Measurements from ENCODE around the gene KDM4B. TPM values are rescaled to one million over a fixed set of nuclear protein-coding genes. Genes with fewer than 3 reads are reported as not detected.

The KDM4B gene
- total RNA-seq, 2 experiments from 2014 or later, result 55.9 to 60.8 TPM

DNA sequence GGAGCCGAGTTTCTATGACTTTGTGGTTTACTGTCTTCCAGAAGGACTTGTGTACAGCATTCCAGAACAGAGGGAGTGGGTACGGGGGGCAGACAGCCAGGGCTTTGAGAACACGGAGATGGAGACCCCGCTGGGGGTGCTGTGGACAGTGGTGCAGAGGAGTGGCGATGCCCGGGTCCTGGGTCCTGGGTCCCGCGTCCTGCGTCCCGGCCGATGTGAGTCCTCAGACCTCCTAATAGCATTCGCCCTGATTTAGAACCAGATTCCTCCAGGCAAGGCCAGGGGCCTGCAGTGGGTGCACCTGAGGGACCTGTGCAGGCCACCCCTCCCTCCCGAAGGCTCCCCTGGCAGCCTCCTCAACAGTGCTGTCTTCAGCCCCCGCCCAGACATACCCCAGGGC, 97.9 kb downstream of the KDM4B start:
- POLR2A ChIA-PET, result no interaction called here
- Mint-ChIP-seq H3K9me3 (peaks cover 7% of the 10 kb centered on the region), H3K36me3 (peaks cover 21% of the 10 kb centered on the region), H3K27ac (no peak overlapping the region), H3K4me1 (peaks cover 2% of the 10 kb centered on the region), H3K4me3 (no peak overlapping the region), H3K27me3 (no peaks in the 10 kb centered on the region)
- ATAC-seq (ENCODE audit: low read depth), result no peak
- no peak for DNase-seq

DNA sequence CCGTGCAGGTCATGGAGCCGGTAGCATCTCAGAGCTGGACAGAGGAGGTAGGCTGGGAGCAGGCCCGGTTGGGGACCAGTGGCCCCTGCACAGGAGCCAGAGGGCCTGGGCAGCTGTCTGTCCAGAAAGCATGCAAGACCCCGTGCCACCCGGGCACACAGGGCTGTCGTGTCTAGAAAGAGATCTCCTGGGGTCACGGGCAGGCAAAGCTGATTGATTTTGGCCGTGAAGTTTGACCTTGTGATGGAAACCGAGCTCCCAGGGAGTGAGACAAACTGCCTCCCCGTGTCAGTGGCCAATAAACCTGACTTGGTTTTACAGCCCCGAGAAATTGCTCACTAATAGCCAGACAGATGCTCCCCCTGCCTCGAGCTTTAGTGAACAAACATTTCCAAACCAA, 98.8 kb downstream of the KDM4B start:
- DNase-seq (no peak), ATAC-seq (ENCODE audit: low read depth) (no peak)
- Mint-ChIP-seq H3K27ac (no peak overlapping the region), H3K36me3 (peaks cover 14% of the 10 kb centered on the region), H3K27me3 (no peaks in the 10 kb centered on the region), H3K9me3 (peaks cover 3% of the 10 kb centered on the region), H3K4me1 (peaks cover 2% of the 10 kb centered on the region), H3K4me3 (no peak overlapping the region)
- POLR2A ChIA-PET, result no interaction called here

DNA sequence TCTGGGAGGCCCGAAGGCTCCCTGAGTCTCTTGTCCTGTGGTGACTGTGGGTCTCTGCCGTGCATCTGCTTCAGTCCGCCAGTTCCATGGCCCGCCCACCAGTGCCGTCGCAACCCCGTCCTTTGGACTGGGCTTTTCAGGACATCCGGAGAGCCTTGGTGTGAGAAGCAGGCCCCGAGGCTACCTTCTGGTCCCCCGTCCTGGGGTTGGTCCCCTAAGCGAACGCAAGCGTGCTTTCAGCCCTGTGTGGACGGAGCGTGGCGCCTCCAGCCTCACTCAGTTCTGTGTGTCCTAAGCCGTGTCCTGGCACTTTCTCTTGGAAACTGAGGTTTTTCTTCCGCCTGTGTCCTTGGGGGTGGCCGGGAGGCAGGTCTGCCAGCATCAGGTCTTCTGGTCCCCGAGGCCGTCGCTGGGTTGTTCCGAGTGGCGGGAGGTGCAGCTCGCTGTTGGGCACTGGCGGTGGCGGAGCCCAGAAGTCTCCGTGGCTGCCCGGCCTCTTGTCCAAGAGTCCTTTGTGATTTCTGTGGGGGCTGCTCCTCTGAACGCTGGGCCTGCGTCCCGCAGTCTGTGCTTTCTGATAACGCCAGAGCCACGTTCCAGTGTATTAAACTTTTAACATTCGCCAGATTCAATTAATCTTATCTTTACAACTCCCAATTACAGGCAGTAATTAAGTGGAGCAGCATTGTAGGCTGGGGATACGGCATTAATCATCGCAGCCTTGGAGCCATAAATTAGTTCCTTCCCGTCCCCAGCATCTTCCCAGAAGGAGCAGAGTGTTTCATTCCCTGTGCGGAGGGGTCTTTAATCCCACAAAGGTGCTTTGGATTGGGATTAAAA, 99.5 kb downstream of the KDM4B start:
- no peak overlapping the region for H3K4me3 Mint-ChIP-seq
- ATAC-seq (ENCODE audit: low read depth), result no peak
- DNase-seq, result no peak
- H3K36me3 Mint-ChIP-seq, result peaks cover 9% of the 10 kb centered on the region
- no peaks in the 10 kb centered on the region for H3K9me3 Mint-ChIP-seq
- no peaks in the 10 kb centered on the region for H3K27me3 Mint-ChIP-seq
- POLR2A ChIA-PET, result no interaction called here
- no peak overlapping the region for H3K27ac Mint-ChIP-seq
- H3K4me1 Mint-ChIP-seq, result peaks cover 7% of the 10 kb centered on the region

DNA sequence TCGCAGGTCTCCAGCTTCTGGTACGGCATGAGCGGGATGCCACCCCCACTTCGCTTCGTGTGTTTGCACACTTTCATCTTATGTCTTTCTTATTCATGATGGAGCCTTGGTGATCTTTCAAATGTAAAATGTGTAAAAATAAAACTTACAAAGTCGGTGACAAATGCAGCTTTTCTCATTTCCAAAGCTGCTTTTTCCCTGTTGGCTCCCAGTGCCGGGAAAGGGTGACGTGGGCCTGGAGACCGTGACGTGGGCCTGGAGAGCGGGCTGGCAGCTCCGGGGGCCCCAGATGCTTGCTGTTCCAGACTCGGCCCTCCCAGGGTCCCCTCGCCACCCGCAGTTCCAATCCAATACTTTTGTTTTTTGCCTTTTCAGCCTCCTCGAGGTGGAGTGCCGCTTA, 101.4 kb downstream of the KDM4B start:
- no peaks in the 10 kb centered on the region for H3K9me3 Mint-ChIP-seq

DNA sequence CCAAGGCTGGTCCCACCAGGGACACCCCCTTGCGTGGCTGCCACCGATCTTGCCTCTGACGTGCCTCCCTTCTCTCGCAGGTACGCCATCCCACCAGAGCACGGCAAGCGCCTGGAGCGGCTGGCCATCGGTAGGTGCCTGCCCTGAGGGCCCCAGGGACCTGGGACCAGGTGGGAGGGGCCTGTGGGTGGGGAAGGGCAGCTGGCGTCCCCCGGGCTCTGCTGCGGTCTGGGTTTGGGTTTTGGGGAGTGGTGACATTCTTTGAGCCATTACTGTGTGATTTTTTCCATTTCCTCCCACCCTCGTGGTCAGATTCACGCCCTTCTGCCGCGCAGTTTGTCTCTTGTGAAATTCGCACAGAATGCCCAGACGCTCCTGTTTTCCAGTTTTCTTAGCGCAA, 102.0 kb downstream of the KDM4B start:
- ATAC-seq (ENCODE audit: low read depth), result no peak
- POLR2A ChIA-PET, result no interaction called here
- H3K4me3 Mint-ChIP-seq, result no peak overlapping the region

More for the DNA sequence above, 101.4 kb downstream of the KDM4B start:
- peaks cover 20% of the 10 kb centered on the region for H3K4me1 Mint-ChIP-seq
- DNase-seq (no peak), ATAC-seq (ENCODE audit: low read depth) (no peak)
- POLR2A ChIA-PET, result no interaction called here
- H3K36me3 Mint-ChIP-seq, result peaks cover 4% of the 10 kb centered on the region
- H3K27me3 Mint-ChIP-seq, result no peaks in the 10 kb centered on the region
- no peak overlapping the region for H3K4me3 Mint-ChIP-seq
- H3K27ac Mint-ChIP-seq, result no peak overlapping the region

DNA sequence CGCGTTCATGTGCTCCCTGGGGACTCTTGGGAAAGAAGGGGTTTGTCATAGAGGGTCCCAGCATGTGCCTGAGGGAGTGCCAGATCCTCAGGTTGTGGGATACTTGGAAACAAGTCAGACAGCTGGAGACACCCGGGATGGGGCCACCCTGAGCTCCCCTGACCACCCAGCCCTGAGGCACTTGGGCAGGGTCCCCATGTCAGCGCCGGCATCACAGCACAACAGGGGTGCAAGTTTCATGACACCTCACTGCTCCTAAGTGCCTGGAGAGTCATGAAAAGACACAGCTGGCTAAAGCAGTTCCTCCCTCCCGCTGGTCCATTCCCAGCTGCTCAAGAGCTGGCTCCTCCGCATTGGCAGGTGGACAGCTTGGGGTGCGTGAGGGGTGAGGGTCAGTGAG, 102.7 kb downstream of the KDM4B start:
- Mint-ChIP-seq H3K4me3 (no peak overlapping the region), H3K27ac (no peak overlapping the region), H3K9me3 (no peaks in the 10 kb centered on the region), H3K27me3 (no peaks in the 10 kb centered on the region), H3K4me1 (peaks cover 26% of the 10 kb centered on the region), H3K36me3 (peaks cover 5% of the 10 kb centered on the region)
- DNase-seq (no peak), ATAC-seq (ENCODE audit: low read depth) (no peak)
- POLR2A ChIA-PET, result no interaction called here

More for the DNA sequence above, 102.0 kb downstream of the KDM4B start:
- no peak for DNase-seq
- peaks cover 24% of the 10 kb centered on the region for H3K4me1 Mint-ChIP-seq
- H3K36me3 Mint-ChIP-seq, result peaks cover 5% of the 10 kb centered on the region
- H3K27me3 Mint-ChIP-seq, result no peaks in the 10 kb centered on the region
- H3K9me3 Mint-ChIP-seq, result no peaks in the 10 kb centered on the region
- H3K27ac Mint-ChIP-seq, result no peak overlapping the region

DNA sequence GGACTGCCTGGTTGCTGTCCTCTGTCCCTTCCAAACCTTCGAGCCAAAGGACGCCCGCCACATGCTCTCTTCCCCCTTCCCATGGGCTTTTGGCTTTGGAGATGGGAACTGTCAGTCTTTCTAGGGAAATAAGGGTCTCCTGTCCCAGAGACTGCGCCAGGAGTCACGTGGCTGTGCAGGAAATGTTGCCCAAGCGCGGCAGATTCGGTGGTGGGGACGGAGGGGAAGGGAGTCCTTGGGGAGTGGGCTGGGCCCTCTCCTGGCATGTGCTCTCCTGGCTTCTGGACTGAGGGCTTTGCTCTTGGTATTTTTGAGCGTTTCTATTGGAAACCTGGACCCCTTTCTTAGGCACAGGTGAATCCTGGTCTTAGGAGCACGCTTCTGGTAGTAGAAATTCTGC, 103.2 kb downstream of the KDM4B start:
- Mint-ChIP-seq H3K4me1 (peaks cover 26% of the 10 kb centered on the region), H3K27me3 (no peaks in the 10 kb centered on the region), H3K36me3 (peaks cover 5% of the 10 kb centered on the region), H3K4me3 (no peak overlapping the region), H3K9me3 (no peaks in the 10 kb centered on the region), H3K27ac (no peak overlapping the region)
- POLR2A ChIA-PET, result no interaction called here
- no peak for DNase-seq
- no peak for ATAC-seq (ENCODE audit: low read depth)

DNA sequence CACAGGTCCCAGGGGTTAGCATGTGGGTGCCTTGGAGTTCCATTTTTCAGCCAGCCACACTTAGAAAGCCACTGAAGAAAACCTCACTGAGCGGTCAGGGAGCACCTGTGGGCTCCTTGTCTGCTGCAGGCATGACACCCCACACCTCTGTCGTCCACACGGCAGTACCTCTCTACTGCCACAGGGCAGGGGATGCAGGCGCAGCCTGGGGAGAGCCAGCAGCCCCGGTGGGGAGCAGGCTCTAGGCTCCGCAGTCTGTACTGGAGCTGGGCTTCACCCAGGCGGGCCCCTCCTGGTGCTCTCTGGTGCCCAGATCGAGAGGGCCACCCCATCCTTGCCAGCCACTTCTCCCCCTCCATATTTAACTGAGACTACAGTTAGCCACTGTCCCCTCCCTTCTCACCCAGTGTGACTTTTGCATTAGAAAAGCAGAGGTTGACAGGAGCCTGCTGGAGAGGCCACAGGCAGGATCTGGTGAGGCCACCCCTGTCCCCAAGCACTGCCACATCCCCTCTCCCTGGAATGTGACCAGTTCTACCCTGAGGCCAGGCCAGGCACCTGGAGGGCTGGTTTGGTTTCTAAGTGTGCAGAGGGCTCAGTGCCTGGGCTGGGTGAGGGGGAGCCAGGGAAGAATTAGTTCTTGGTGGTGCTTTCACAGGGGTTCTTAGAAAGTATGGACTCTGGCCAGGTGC, 104.4 kb downstream of the KDM4B start:
- H3K27me3 Mint-ChIP-seq, result no peaks in the 10 kb centered on the region
- H3K4me1 Mint-ChIP-seq, result peaks cover 26% of the 10 kb centered on the region
- POLR2A ChIA-PET, result interaction anchor here (0.6 kb wide), 1 partner anchor 324 kb away, joined by 3 read pairs; no protein-coding TSS in a partner anchor
- H3K9me3 Mint-ChIP-seq, result no peaks in the 10 kb centered on the region
- ATAC-seq (ENCODE audit: low read depth) (no peak), DNase-seq (no peak)
- no peak overlapping the region for H3K27ac Mint-ChIP-seq
- peaks cover 5% of the 10 kb centered on the region for H3K36me3 Mint-ChIP-seq
- H3K4me3 Mint-ChIP-seq, result no peak overlapping the region

DNA sequence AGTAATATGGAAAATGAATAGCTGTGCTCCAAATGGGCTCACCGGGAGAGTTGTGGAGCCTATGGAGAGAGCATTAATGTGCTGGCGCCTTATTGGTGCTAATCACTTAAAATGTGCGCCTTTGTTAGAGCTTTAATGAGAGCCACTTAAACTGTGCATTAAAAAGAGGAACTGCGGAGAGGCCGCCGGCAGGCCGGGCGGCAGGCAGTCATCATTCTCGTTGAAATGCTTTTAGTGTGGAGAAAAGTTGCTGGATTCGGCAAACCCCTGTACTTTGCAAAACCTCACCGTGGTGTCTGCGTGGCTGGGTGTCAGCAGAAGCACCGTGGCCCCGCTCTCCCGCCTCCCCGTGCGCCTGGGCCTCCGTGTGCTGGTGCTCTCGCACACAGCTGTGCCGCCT, 105.5 kb downstream of the KDM4B start:
- DNase-seq (no peak), ATAC-seq (ENCODE audit: low read depth) (no peak)
- peaks cover 26% of the 10 kb centered on the region for H3K4me1 Mint-ChIP-seq
- H3K4me3 Mint-ChIP-seq, result peak overlapping the region; percentile 28
- H3K9me3 Mint-ChIP-seq, result no peaks in the 10 kb centered on the region
- H3K36me3 Mint-ChIP-seq, result peaks cover 7% of the 10 kb centered on the region
- H3K27ac Mint-ChIP-seq, result no peak overlapping the region
- no peaks in the 10 kb centered on the region for H3K27me3 Mint-ChIP-seq
- POLR2A ChIA-PET, result no interaction called here

DNA sequence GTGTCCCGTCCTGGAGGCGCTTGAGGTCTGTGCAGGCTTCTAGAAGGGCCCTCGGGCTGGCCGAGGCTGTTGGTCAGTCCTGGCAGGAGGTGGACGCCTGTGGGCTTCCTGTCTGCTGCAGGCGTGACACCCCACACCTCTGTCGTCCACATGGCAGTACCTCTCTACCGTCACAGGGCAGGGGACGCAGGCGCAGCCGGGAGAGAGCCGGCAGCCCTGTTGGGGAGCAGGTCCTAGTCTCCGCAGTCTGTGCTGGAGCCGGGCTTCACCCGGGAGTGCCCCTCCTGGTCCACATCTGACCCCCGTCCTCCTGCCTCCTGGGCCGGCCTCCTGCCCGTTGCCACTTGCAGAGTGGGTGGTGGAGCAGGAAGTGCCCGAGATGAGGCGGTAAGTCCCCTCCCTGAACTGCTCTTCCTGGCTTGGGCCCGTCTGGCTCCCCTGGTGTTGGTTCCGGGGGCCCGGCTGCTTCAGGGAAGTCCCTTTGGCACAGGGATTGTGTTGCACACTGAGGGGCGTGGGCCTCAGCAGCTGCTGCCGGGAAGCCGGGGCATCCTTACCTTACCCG, 106.0 kb downstream of the KDM4B start:
- no peak for ATAC-seq (ENCODE audit: low read depth)
- peak; percentile 38 for DNase-seq
- no peaks in the 10 kb centered on the region for H3K9me3 Mint-ChIP-seq
- no peaks in the 10 kb centered on the region for H3K27me3 Mint-ChIP-seq
- H3K36me3 Mint-ChIP-seq, result peaks cover 7% of the 10 kb centered on the region
- H3K4me1 Mint-ChIP-seq, result peaks cover 26% of the 10 kb centered on the region
- POLR2A ChIA-PET, result interaction anchor here (1.0 kb wide), 1 partner anchor 65 kb away, joined by 3 read pairs; no protein-coding TSS in a partner anchor
- H3K27ac Mint-ChIP-seq, result peak overlapping the region; percentile 70
- H3K4me3 Mint-ChIP-seq, result peak overlapping the region; percentile 32

DNA sequence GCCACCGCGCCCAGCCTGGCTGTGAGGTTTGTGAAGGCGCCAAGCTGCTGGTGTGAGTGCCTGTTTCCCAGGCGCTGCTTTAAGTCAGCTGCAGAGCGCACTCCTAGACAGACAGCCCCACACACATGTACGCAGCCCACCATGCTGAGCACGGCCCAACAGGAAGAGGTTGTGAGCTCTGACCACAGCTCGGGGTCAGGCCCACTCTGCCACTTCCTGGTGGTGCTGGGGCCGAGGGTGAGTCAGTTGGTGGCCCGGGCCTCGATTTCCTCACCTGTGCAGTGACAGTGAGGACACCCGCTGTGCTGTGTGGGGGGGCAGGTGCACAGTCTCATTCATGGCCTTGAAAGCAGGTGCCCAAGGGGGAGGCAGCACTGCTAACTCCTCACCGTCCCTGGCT, 106.7 kb downstream of the KDM4B start:
- Mint-ChIP-seq H3K4me3 (peak overlapping the region; percentile 64), H3K9me3 (no peaks in the 10 kb centered on the region), H3K27ac (peak overlapping the region; percentile 70), H3K36me3 (peaks cover 8% of the 10 kb centered on the region), H3K4me1 (peaks cover 26% of the 10 kb centered on the region), H3K27me3 (no peaks in the 10 kb centered on the region)
- DNase-seq, result peak; percentile 59
- peak; percentile 87 for ATAC-seq (ENCODE audit: low read depth)
- POLR2A ChIA-PET, result interaction anchor here (1.0 kb wide), 1 partner anchor 64 kb away, joined by 3 read pairs; no protein-coding TSS in a partner anchor

DNA sequence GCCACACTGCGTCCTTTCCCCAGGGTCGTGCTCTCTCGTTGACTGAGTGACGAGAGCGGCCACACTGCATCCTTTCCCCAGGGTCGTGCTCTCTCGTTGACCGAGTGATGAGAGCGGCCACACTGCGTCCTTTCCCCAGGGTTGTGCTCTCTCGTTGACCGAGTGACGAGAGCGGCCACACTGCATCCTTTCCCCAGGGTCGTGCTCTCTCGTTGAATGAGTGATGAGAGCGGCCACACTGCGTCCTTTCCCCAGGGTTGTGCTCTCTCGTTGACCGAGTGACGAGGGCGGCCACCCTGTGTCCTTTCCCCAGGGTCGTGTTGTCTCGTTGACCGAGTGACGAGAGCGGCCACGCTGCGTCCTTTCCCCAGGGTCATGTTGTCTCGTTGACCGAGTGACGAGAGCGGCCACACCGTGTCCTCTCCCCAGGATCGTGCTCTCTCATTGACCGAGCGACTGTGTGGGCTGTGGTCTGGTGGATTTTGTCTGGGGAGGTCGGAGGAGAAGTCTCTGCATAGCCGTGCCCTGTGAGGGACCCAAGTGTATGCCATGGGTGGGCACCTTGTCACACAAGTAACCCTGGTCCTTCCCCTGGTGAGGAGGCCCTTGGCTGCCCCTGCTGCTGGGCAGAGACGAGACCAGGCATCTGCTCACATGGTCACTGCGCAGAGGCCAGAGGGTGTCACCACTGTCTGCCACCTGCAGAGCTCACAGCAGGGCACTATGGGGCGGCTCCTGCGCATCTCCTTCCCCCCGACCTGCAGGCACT, 107.7 kb downstream of the KDM4B start:
- Mint-ChIP-seq H3K9me3 (no peaks in the 10 kb centered on the region), H3K27ac (no peak overlapping the region), H3K4me3 (no peak overlapping the region), H3K4me1 (peaks cover 24% of the 10 kb centered on the region), H3K36me3 (peaks cover 11% of the 10 kb centered on the region), H3K27me3 (no peaks in the 10 kb centered on the region)
- DNase-seq, result no peak
- POLR2A ChIA-PET, result no interaction called here
- no peak for ATAC-seq (ENCODE audit: low read depth)

DNA sequence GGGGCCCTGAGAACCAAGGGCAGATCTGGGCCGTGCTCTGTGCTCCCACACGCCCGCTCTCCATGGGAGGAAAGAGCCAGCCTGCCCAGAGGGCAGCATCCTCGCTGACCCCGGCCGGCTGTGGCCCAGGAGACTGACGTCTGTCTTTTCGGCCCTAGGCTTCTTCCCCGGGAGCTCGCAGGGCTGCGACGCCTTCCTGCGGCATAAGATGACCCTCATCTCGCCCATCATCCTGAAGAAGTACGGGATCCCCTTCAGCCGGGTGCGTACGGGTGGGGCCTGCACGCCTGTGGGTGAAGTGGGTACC, 108.2 kb downstream of the KDM4B start:
- peaks cover 11% of the 10 kb centered on the region for H3K36me3 Mint-ChIP-seq
- no peak overlapping the region for H3K27ac Mint-ChIP-seq
- H3K9me3 Mint-ChIP-seq, result no peaks in the 10 kb centered on the region
- DNase-seq, result no peak
- POLR2A ChIA-PET, result no interaction called here
- H3K27me3 Mint-ChIP-seq, result no peaks in the 10 kb centered on the region
- no peak overlapping the region for H3K4me3 Mint-ChIP-seq
- H3K4me1 Mint-ChIP-seq, result peaks cover 24% of the 10 kb centered on the region
- no peak for ATAC-seq (ENCODE audit: low read depth)
